AG04450 (cell line): ENCODE results near the gene VPS39. TPM values are rescaled to one million over a fixed set of nuclear protein-coding genes. Genes with fewer than 3 reads are reported as not detected.

Experiments
- CTCF ChIA-PET: fragments of 300-600, 350-600 bp; formaldehyde crosslinking; extraction: SDS; loops from one replicate; lab custom pipeline; 2022; ENCODE audit warnings: antibody characterized with exemption, inconsistent platforms; lab: Charles Lee
- POLR2A ChIA-PET: fragments of 350-600 bp; formaldehyde crosslinking; extraction: SDS; loops from one replicate; lab custom pipeline; 2021; ENCODE audit warnings: antibody characterized with exemption, inconsistent platforms; lab: Yijun Ruan, JAX
- DNase-seq: peaks from one replicate; pipeline ENCODE4 v3.0.0-alpha.2; 2011; ENCODE audit warnings: low read depth, low spot score
- H3K27ac ChIP-seq: one replicate; pipeline ENCODE4 v1.5.1; 2012; ENCODE audit warnings: low read depth, low read length, control low read depth
- H3K27me3 ChIP-seq: one replicate; pipeline ENCODE4 v1.6.0; 2012; ENCODE audit warnings: low read length; ENCODE audit not compliant: control insufficient read depth, insufficient read depth
- H3K4me3 ChIP-seq: 2 replicates; pipeline ENCODE4 v1.5.1; 2011; ENCODE audit warnings: mild to moderate bottlenecking, low read depth, low read length, control low read depth
- H3K9me3 ChIP-seq: 2 replicates; pipeline ENCODE4 v1.5.1; 2012; ENCODE audit warnings: low read length; ENCODE audit not compliant: control insufficient read depth, insufficient read depth
- polyA plus RNA-seq: library from polyadenylated mRNA; depleted of rRNA; stranded (reverse); fragments of >200 nt; gene quantifications from 2 replicates; pipeline ENCODE4 v1.2.3, GENCODE V29; 2011
- TF ChIP-seq, protein P1 (sequence below): IDR thresholded peaks from 2 replicates; pipeline ENCODE4 v1.5.1; 2011; ENCODE audit warnings: low read depth, low read length, control low read depth, inconsistent platforms

Gene VPS39
- polyA plus RNA-seq, 1 experiment, result 69.0 TPM

GRCh38 chr15:42202653-42203052, 5.5 kb downstream of the VPS39 start:
- no peak overlapping the region for H3K27ac ChIP-seq
- ChIA-PET POLR2A (no interaction called here), CTCF (no interaction called here)
- no peak for DNase-seq
- TF ChIP-seq, protein P1, sequence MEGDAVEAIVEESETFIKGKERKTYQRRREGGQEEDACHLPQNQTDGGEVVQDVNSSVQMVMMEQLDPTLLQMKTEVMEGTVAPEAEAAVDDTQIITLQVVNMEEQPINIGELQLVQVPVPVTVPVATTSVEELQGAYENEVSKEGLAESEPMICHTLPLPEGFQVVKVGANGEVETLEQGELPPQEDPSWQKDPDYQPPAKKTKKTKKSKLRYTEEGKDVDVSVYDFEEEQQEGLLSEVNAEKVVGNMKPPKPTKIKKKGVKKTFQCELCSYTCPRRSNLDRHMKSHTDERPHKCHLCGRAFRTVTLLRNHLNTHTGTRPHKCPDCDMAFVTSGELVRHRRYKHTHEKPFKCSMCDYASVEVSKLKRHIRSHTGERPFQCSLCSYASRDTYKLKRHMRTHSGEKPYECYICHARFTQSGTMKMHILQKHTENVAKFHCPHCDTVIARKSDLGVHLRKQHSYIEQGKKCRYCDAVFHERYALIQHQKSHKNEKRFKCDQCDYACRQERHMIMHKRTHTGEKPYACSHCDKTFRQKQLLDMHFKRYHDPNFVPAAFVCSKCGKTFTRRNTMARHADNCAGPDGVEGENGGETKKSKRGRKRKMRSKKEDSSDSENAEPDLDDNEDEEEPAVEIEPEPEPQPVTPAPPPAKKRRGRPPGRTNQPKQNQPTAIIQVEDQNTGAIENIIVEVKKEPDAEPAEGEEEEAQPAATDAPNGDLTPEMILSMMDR, result no peak
- H3K9me3 ChIP-seq, result no peaks in the 10 kb centered on the region
- H3K4me3 ChIP-seq, result no peak overlapping the region
- H3K27me3 ChIP-seq, result no peaks in the 10 kb centered on the region

- ChIA-PET POLR2A (no interaction called here), CTCF (no interaction called here)
- no peak overlapping the region for H3K27ac ChIP-seq
- H3K27me3 ChIP-seq, result no peaks in the 10 kb centered on the region
- TF ChIP-seq, protein P1, result no peak
- H3K4me3 ChIP-seq, result no peak overlapping the region
- H3K9me3 ChIP-seq, result no peaks in the 10 kb centered on the region
- no peak for DNase-seq
Observed at GRCh38 chr15:42201801-42202200, 6.3 kb downstream of the VPS39 start.

DNA sequence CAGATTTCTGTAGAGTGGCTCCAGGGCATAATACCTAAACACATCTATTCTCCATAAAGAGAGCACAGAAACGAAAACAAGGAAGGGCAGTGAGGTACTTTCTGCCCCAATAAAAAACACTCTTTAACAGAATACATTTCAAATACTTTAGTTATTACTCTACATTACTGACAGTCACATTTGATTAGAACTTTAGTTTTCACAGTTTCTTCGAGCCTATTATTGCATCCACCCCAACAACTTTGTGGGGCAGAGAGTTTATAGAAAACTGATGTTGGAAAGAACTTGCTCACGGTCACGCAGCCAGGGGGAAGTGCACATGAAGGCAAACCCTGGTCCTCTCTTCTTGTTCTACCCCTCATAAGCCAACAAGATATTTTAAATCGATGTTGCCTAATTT, 9.0 kb downstream of the VPS39 start:
- Histone ChIP-seq H3K27ac (no peak overlapping the region), H3K27me3 (no peaks in the 10 kb centered on the region), H3K9me3 (no peaks in the 10 kb centered on the region), H3K4me3 (no peak overlapping the region)
- ChIA-PET CTCF (no interaction called here), POLR2A (no interaction called here)
- DNase-seq, result no peak
- TF ChIP-seq, protein P1, result no peak

DNA sequence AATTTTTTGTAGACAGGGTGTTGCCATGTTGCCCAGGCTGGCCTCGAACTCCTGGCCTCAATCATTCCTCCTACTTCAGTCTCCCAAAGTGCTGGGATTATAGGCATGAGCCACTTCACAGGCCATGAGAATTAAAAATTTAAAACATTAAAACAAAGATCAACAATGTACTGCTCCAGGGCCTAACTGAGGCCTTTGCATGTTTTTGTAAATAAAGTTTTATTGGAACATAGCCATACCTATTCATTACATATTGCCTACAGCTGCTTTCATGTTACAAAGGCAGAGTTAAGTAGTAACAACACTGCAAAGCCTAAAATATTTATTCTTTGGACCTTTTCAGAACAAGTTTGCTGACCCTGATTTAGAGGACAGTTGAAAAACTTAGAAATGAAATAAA, 9.6 kb downstream of the VPS39 start:
- TF ChIP-seq, protein P1, result no peak
- POLR2A ChIA-PET, result no interaction called here
- Histone ChIP-seq H3K27ac (no peak overlapping the region), H3K4me3 (no peak overlapping the region), H3K27me3 (no peaks in the 10 kb centered on the region), H3K9me3 (no peaks in the 10 kb centered on the region)
- DNase-seq, result no peak
- CTCF ChIA-PET, result no interaction called here

DNA sequence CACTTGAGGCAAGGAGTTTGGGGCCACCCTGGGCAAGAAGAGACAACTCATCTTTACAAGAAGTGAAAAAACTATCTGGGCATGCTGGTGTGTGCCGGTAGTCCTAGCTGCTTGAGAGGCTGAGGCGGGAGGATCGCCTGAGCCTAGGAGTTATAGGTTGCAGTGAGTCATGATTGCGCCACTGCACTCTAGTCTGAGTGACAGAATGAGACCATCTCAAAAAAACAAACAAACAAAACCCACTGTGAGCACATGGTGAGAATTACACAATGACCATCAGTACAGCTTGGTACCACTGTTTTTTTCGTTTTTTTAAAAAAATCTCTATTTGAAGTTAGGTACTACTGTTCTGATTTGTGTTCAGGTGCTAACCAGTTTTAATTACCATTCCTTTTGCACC, 13.6 kb downstream of the VPS39 start:
- ChIA-PET CTCF (no interaction called here), POLR2A (interaction anchor here (0.6 kb wide), 1 partner anchor 67 kb away, joined by 4 read pairs; no protein-coding TSS in a partner anchor)
- Histone ChIP-seq H3K4me3 (no peak overlapping the region), H3K27ac (no peak overlapping the region), H3K9me3 (no peaks in the 10 kb centered on the region), H3K27me3 (no peaks in the 10 kb centered on the region)
- TF ChIP-seq, protein P1, result no peak
- peak; percentile 7 for DNase-seq
